Measurements from ENCODE around the gene SLC2A9.

GRCh38 chr4:10009861-10010500, 11.3 kb downstream of the SLC2A9 start:
- TF ChIP-seq CTCF (IDR thresholded peaks at IDR 0.05; ENCODE audit: insufficient read depth, low read depth, low read length): no peak
- TF ChIP-seq EZH2 (IDR thresholded peaks at IDR 0.05; ENCODE audit: insufficient read depth, low read length): no peak

Data from astrocyte (in vitro differentiated cells and primary cell).